HG03558 (cell line): Measurements from ENCODE around the gene APBA2.

Experiments
- ATAC-seq: cut with Tn5 transposase; IDR thresholded peaks from one replicate; pipeline ENCODE4 v1.9.1; 2021; ENCODE audit warnings: moderate number of reproducible peaks; ENCODE audit not compliant: unreplicated experiment; ENCODE audit errors: extremely low read depth

Gene APBA2

GRCh38 chr15:28991236-28992171 is 105.7 kb downstream of the APBA2 start:
- no peak for ATAC-seq

GRCh38 chr15:28992336-28992864 is 106.6 kb downstream of the APBA2 start:
- ATAC-seq: no peak

- no peak for ATAC-seq
Measured at GRCh38 chr15:28993051-28993719, 107.4 kb downstream of the APBA2 start.

GRCh38 chr15:28993720-28994053 is 107.9 kb downstream of the APBA2 start:
- ATAC-seq: no peak

- no peak for ATAC-seq
Measured at GRCh38 chr15:28994142-28994830, 108.5 kb downstream of the APBA2 start.

- ATAC-seq: no peak
Measured at GRCh38 chr15:28994831-28995596, 109.2 kb downstream of the APBA2 start.

GRCh38 chr15:28995705-28996104 is 109.9 kb downstream of the APBA2 start:
- no peak for ATAC-seq

GRCh38 chr15:28996289-28996688 is 110.5 kb downstream of the APBA2 start:
- no peak for ATAC-seq

- no peak for ATAC-seq
Measured at GRCh38 chr15:28996953-28997352, 111.2 kb downstream of the APBA2 start.

- no peak for ATAC-seq
Measured at GRCh38 chr15:28997791-28998190, 112.0 kb downstream of the APBA2 start.

GRCh38 chr15:28998511-28998910 is 112.7 kb downstream of the APBA2 start:
- ATAC-seq: no peak

- no peak for ATAC-seq
Measured at GRCh38 chr15:29003191-29003839, 117.5 kb downstream of the APBA2 start.

- no peak for ATAC-seq
Measured at GRCh38 chr15:29003840-29004233, 118.1 kb downstream of the APBA2 start.

GRCh38 chr15:29005931-29006330 is 120.2 kb downstream of the APBA2 start:
- ATAC-seq: no peak

GRCh38 chr15:29008846-29009245 is 123.1 kb downstream of the APBA2 start:
- ATAC-seq: no peak

- no peak for ATAC-seq
Measured at GRCh38 chr15:29012097-29012496, 126.3 kb downstream of the APBA2 start.

GRCh38 chr15:29014493-29014892 is 128.7 kb downstream of the APBA2 start:
- no peak for ATAC-seq

GRCh38 chr15:29016518-29016917 is 130.7 kb downstream of the APBA2 start:
- no peak for ATAC-seq

- ATAC-seq: no peak
Measured at GRCh38 chr15:29018120-29018805, 132.5 kb downstream of the APBA2 start.
